NCI-H1694 (cell line): Measurements from ENCODE around the gene DIP2C.
"Not testable (repeated sequence)": the region's sequence is repeated elsewhere in the genome, so short reads cannot be mapped to it uniquely, and the experiment has no call there.

Experiments
- DNase-seq: peaks from one replicate; lab custom pipeline; 2025; lab: John Stamatoyannopoulos, UW

DIP2C gene

DNA sequence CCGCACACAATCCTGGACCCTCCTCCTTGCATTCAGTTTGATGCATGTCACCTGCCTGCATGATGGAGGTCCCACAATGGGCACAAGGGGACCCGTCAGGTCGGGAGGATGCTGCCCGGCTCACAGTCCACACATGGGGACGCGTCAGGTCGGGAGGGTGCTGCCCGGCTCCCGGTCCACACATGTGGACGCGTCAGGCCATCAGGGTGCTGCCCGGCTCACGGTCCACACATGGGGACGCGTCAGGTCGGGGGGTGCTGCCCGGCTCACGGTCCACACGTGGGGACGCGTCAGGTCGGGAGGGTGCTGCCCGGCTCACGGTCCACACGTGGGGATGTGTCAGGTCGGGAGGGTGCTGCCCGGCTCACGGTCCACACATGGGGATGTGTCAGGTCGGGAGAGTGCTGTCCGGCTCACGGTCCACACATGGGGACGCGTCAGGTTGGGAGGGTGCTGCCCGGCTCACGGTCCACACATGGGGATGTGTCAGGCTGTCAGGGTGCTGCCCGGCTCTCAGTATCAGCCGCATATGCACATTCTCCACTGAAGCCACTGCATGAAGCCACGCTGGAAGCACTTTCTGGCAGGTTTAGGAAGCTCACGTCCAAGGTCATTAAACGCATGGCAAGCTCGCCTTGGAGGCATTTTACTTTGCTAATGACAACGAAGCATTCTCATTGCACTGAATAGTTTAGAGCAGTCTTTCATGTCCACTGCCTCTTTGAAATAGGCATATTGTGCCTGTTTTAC, 50.3 kb downstream of the DIP2C start:
- DNase-seq = no peak

GRCh38 chr10:637771-638195, 51.7 kb downstream of the DIP2C start:
- DNase-seq = no peak

- no peak for DNase-seq
Measured at GRCh38 chr10:637221-637620, 52.2 kb downstream of the DIP2C start.

DNA sequence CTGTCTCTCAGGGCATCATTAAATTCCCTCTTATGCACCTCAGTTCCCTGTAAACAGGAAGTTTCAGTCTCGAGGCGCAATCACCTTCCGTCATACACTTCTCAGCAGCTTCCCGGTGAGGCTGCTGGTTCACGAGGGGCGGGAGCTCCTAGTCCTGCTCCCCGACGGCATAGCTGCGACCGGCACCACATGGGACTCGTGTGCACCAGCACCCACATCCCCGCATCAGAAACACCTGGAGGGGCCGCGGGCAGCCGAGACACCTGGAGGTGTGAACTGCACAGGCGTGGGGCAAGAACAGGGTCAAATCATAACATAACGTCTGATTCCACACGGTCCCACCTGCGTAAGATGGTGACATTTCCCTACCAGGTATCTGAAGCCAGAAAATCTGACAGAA, 52.7 kb downstream of the DIP2C start:
- no peak for DNase-seq

- DNase-seq = no peak
Measured at GRCh38 chr10:636016-636730, 53.3 kb downstream of the DIP2C start.

DNA sequence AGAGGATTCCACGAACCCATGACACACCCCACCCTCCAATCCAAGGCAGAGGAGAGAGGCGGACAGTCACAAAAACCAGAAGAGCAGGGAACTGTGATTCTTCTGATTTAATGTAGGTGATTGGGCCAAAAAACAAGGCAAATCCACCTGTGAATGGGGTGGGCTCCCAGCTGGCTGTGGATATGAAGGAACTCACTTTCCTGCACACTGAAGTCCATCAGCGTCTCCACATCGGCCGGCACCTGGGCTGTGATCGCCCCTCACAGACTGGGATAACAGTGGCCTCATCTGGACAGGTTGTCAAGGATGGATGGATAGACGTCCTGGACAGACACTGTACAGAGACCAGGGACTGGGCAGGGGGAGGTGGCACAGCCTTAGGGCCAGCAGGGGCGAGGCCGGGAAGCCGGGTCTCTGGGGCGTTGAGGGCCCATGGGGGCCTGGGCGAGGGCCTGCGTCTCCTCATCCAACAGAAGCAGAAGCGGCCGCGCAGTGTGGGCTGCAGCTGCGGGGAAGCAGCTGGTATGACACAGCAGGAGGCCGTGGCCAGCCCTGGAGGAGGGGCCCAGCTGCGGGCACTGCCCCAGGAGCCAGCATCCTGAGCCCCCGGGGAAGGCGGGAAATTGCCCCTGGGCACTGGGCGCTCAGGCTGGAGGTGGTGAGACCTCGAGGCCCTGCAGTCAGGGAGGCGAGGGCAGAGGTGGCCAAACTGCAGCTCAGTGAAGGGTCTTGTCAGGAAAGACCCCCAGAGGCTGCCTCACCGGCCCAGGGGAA, 54.2 kb downstream of the DIP2C start:
- DNase-seq = no peak

DNA sequence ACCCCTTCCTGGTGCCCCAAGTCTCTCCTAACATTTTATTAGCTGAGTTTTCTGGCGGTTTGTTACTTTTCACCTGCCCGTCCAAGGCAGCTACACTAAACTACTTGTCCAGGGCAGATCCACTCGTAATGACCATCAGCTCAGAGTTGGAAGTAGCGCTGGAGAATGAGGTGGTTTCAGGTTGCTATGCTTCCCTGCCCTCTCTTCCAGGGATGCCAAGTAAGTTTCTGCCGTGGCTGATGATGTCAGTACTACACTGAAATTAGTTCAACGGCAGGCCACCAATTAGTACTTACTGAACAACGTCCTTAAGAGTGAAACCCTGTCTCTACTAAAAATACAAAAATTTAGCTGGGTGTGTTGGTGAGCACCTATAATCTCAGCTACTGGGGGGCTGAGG, 55.2 kb downstream of the DIP2C start:
- DNase-seq = no peak

- no peak for DNase-seq
Measured at GRCh38 chr10:633279-634245, 55.9 kb downstream of the DIP2C start.

GRCh38 chr10:632807-633177, 56.7 kb downstream of the DIP2C start:
- not testable (repeated sequence) for DNase-seq

DNA sequence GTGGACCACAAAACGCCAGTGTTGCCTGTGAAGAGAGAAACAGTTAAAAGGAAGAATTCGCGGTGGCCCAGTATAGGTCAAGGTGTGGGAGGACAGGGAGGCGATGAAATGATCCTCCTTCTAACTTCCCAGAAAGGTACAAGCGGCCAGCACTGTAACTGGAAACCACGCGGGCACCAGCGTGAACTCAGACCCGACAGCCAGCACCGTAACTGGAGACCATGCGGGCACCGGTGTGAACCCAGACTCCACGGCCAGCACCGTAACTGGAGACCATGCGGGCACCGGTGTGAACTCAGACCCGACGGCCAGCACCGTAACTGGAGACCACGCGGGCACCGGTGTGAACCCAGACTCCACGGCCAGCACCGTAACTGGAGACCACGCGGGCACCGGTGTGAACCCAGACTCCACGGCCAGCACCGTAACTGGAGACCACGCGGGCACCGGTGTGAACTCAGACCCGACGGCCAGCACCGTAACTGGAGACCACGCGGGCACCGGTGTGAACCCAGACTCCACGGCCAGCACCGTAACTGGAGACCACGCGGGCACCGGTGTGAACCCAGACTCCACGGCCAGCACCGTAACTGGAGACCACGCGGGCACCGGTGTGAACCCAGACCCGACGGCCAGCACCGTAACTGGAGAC, 57.2 kb downstream of the DIP2C start:
- DNase-seq = not testable (repeated sequence)

DNA sequence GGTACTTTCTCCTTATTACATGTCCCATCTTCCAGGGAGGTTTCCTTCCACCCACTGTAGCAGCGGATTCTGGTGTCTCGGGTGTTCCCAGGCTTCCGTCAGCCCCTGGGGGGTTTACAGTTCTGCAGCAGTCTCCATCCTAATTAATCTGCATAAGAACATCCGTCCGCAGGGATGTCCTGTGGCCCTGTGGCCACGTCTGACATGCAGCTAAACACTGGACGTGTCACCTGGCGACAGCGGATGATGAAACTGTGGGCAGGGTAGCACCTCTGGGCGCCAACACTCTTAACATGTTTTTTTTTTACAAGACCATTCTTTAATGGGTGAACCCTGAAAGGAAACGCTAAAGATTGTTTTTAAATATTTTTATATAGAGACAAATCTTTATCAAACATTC, 58.2 kb downstream of the DIP2C start:
- DNase-seq = no peak

- no peak for DNase-seq
Measured at GRCh38 chr10:630581-631073, 58.8 kb downstream of the DIP2C start.

DNA sequence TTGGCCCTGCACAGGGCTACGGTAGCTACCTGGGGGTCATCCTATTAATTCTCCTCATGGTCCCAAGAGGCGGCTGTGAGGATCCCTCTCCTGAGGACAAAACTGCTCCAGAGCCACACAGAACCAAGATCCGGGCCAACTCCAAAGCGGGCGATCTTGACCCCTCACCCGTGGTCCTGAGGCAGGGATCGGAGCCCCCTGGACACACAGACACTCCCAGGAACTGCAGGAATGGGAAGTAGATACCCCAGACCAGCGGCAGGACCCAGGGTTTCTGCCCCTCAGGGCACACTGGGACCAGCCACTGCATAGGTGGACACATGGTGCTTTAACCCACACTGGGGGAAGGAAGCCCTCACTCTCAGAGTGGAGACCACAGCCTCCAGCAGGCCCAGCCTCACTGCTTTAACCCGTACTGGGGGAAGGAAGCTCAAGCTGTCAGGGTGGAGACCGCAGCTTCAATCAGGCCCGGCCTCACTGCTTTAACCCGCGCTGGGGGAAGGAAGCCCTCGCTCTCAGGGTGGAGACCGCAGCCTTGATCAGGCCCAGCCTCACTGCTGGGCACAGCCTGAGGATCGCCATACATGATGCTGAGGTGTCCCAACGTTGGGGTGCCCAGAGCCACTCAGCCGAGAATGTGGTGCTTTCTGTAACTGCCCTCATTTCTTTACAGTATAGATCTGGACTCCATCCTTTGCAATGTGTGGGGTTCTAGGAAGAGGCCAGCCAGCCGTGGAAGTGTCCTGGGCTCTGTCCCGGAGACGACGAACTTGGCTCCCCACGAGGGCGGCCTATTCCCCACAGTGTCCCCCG, 60.1 kb downstream of the DIP2C start:
- DNase-seq = no peak

- DNase-seq = no peak
Measured at GRCh38 chr10:628386-629045, 61.0 kb downstream of the DIP2C start.

- no peak for DNase-seq
Measured at GRCh38 chr10:627032-627992, 62.2 kb downstream of the DIP2C start.

GRCh38 chr10:625751-626711, 63.4 kb downstream of the DIP2C start:
- DNase-seq = no peak

- no peak for DNase-seq
Measured at GRCh38 chr10:625333-625696, 64.2 kb downstream of the DIP2C start.
